ENCODE measurements around the gene MRC1.

GRCh38 chr10:17789396-17789795 is 19.8 kb upstream of the MRC1 start:
- no peak for TF ChIP-seq TEAD3 (CRISPR knock-in tag; optimal IDR thresholded peaks at IDR 0.05; ENCODE audit: borderline replicate concordance)
- TF ChIP-seq IRF9 (CRISPR knock-in tag; IDR thresholded peaks at IDR 0.05; ENCODE audit: borderline replicate concordance), result no peak
- no peak for TF ChIP-seq ATF4 (CRISPR knock-in tag; IDR thresholded peaks at IDR 0.05)
- no peak for TF ChIP-seq E2F1 (CRISPR knock-in tag; IDR thresholded peaks at IDR 0.05)
- TF ChIP-seq ESRRA (CRISPR knock-in tag; IDR thresholded peaks at IDR 0.05; ENCODE audit: low read depth), result no peak
- no peak for TF ChIP-seq ZNF260 (CRISPR knock-in tag; IDR thresholded peaks at IDR 0.05; ENCODE audit: borderline replicate concordance, low read depth)
- no peak for TF ChIP-seq CTCF (CRISPR knock-in tag; IDR thresholded peaks at IDR 0.05)
- no peak for TF ChIP-seq RBM22 (optimal IDR thresholded peaks at IDR 0.05; ENCODE audit: low read length)
- no peak for TF ChIP-seq ATF1 (CRISPR knock-in tag; IDR thresholded peaks at IDR 0.05)

Data from HepG2 (cell line).